Duodenal mucosa (tissue), 2 donors: ENCODE measurements around the gene FBXO34.

ENCODE experiments used
- H3K27ac ChIP-seq: one replicate; pipeline ENCODE4 v1.7.0; 2013; ENCODE audit warnings: low read depth, low read length
- H3K27me3 ChIP-seq, 2 donors: one replicate each; pipeline ENCODE4 v1.7.0; 2013; ENCODE audit warnings: low read length in 2 of 2, control low read depth in 1 of 2; ENCODE audit not compliant: insufficient read depth in 2 of 2, control insufficient read depth in 1 of 2
- H3K36me3 ChIP-seq, 2 donors: one replicate each; pipeline ENCODE4 v1.7.0; 2013; ENCODE audit warnings: low read length in 2 of 2, control low read depth in 1 of 2; ENCODE audit not compliant: insufficient read depth in 2 of 2, control insufficient read depth in 1 of 2
- H3K4me1 ChIP-seq, 2 donors: one replicate each; pipeline ENCODE4 v1.7.0; 2013; ENCODE audit warnings: low read length in 2 of 2, control low read depth in 1 of 2; ENCODE audit not compliant: insufficient read depth in 2 of 2, control insufficient read depth in 1 of 2
- H3K4me3 ChIP-seq, 2 donors: one replicate each; pipeline ENCODE4 v1.7.0; 2013; ENCODE audit warnings: low read length in 2 of 2, low read depth in 1 of 2
- H3K9ac ChIP-seq, 2 donors: one replicate each; pipeline ENCODE4 v1.7.0; 2013; ENCODE audit warnings: low read length in 2 of 2, low read depth in 1 of 2
- H3K9me3 ChIP-seq, 2 donors: one replicate each; pipeline ENCODE4 v1.7.0; 2013; ENCODE audit warnings: low read length in 2 of 2, control low read depth in 1 of 2; ENCODE audit not compliant: control insufficient read depth in 1 of 2

The FBXO34 gene

GRCh38 chr14:55387121-55387520 is 115.9 kb downstream of the FBXO34 start:
- peaks cover 3 to 15% of the 10 kb centered on the region in 2 donors for H3K36me3 ChIP-seq
- H3K27ac ChIP-seq: no peak overlapping the region
- no peaks in the 10 kb centered on the region for H3K27me3 ChIP-seq
- no peak overlapping the region for H3K9ac ChIP-seq
- H3K9me3 ChIP-seq: no peaks in the 10 kb centered on the region
- no peak overlapping the region for H3K4me3 ChIP-seq
- H3K4me1 ChIP-seq: peaks cover 0 to 16% of the 10 kb centered on the region in 2 donors

DNA sequence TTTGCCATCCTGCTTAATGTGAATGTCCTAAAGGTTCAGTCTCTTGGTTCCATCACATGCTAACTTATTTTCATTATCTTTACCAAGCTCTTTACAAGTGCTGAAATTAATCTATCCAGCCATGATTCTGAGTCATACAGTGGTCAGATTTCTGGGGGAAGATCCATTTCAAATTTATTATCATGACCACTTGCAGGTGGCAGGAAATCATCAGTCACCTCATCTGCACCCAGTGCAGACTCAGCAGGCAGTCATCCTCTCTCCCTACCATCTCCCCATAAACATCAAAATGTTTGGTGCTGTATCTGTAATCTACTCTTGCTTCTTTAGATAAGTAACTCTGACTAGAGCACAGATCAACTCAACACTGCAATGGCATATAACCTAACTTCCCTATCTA is 116.9 kb downstream of the FBXO34 start:
- H3K9ac ChIP-seq: no peak overlapping the region
- H3K36me3 ChIP-seq: peaks cover 3 to 17% of the 10 kb centered on the region in 2 donors
- H3K4me1 ChIP-seq: peaks cover 0 to 16% of the 10 kb centered on the region in 2 donors
- H3K27ac ChIP-seq: no peak overlapping the region
- no peaks in the 10 kb centered on the region for H3K9me3 ChIP-seq
- no peaks in the 10 kb centered on the region for H3K27me3 ChIP-seq
- H3K4me3 ChIP-seq: no peak overlapping the region

DNA sequence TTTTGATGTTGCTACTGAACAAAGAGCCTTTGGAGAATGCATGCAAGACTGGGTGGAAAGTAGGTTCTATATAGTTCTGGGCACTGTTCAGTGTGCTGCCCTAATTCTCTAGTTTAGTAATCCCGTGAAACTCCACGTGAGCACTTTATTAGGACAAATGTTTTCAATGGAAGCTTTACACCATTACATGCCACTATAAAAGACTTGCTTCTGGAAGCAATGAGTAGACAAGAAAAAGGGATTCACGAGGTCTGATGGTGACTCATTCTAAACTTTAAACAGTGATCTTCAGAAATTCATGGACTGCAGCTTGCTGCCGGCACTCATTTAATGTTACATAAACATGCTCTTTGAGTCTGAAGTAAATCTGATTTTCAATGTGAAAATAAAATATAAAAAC is 118.1 kb downstream of the FBXO34 start:
- Histone ChIP-seq H3K4me1 (peaks cover 0 to 16% of the 10 kb centered on the region in 2 donors), H3K9me3 (no peaks in the 10 kb centered on the region), H3K36me3 (peaks cover 3 to 12% of the 10 kb centered on the region in 2 donors), H3K4me3 (no peak overlapping the region), H3K27me3 (no peaks in the 10 kb centered on the region), H3K9ac (no peak overlapping the region), H3K27ac (no peak overlapping the region)

GRCh38 chr14:55398679-55399078 is 127.5 kb downstream of the FBXO34 start:
- Histone ChIP-seq H3K9ac (no peak overlapping the region), H3K4me1 (no peaks in the 10 kb centered on the region), H3K36me3 (peaks cover 0 to 16% of the 10 kb centered on the region in 2 donors), H3K4me3 (no peak overlapping the region), H3K27me3 (no peaks in the 10 kb centered on the region), H3K27ac (no peak overlapping the region), H3K9me3 (no peaks in the 10 kb centered on the region)

GRCh38 chr14:55399183-55399582 is 128.0 kb downstream of the FBXO34 start:
- Histone ChIP-seq H3K9me3 (no peaks in the 10 kb centered on the region), H3K4me1 (no peaks in the 10 kb centered on the region), H3K27ac (no peak overlapping the region), H3K36me3 (peaks cover 0 to 16% of the 10 kb centered on the region in 2 donors), H3K4me3 (no peak overlapping the region), H3K27me3 (no peaks in the 10 kb centered on the region), H3K9ac (no peak overlapping the region)

GRCh38 chr14:55399852-55400251 is 128.6 kb downstream of the FBXO34 start:
- Histone ChIP-seq H3K9ac (no peak overlapping the region), H3K27me3 (no peaks in the 10 kb centered on the region), H3K9me3 (no peaks in the 10 kb centered on the region), H3K4me1 (no peaks in the 10 kb centered on the region), H3K27ac (no peak overlapping the region), H3K4me3 (no peak overlapping the region), H3K36me3 (peaks cover 0 to 11% of the 10 kb centered on the region in 2 donors)

DNA sequence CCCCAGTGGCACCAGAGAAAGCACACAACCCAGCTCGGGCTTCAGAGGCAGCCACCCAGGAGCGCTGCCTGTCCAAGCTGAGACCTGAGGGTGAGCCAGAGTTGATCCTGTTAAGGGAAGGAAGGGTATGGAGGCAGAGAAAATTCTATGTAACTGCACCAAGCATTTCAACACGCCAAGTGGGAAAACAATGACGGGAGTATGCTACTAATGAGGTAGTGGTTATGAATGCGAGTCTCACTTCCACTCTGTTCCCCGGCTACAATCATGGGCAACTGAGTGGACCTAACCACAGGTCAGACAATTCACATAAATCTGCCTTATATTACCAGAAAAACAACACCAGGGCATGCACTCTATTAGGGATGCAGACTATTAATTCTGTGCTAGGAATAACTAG is 130.5 kb downstream of the FBXO34 start:
- Histone ChIP-seq H3K4me3 (no peak overlapping the region), H3K36me3 (no peaks in the 10 kb centered on the region), H3K27me3 (no peaks in the 10 kb centered on the region), H3K9me3 (no peaks in the 10 kb centered on the region), H3K4me1 (no peaks in the 10 kb centered on the region), H3K9ac (no peak overlapping the region), H3K27ac (no peak overlapping the region)
